Thyroid gland (tissue), 4 donors: ENCODE results near the gene SMYD1. TPM values are rescaled to one million over a fixed set of nuclear protein-coding genes. Genes with fewer than 3 reads are reported as not detected.

Source experiments
- DNase-seq, 2 donors: peaks; one replicate each; pipeline ENCODE4 v3.0.0-alpha.2; 2019
- H3K27ac ChIP-seq, 3 donors: fragments of 200-600 bp; sonication (generic); 1 replicate in 2 of 3; 2 replicates in 1 of 3; pipeline ENCODE4 v1.5.1; 2016 to 2019; ENCODE audit warnings: mild to moderate bottlenecking in 1 of 3, moderate library complexity in 1 of 3
- H3K27me3 ChIP-seq: fragments of 200-600 bp; sonication (generic); one replicate; pipeline ENCODE4 v1.5.1; 2019
- H3K36me3 ChIP-seq, 2 donors: fragments of 200-600 bp; sonication (generic); one replicate each; pipeline ENCODE4 v1.5.1; 2016 to 2019
- H3K4me1 ChIP-seq, 2 donors: fragments of 200-600 bp; sonication (generic); one replicate each; pipeline ENCODE4 v1.5.1; 2017 to 2019
- H3K4me3 ChIP-seq, 3 donors: fragments of 200-600 bp; sonication (generic); replicated peaks in 1 of 3; 1 replicate in 2 of 3; 2 replicates in 1 of 3; pipeline ENCODE4 v1.5.1; 2016; ENCODE audit warnings: mild to moderate bottlenecking in 1 of 3
- H3K9me3 ChIP-seq: fragments of 200-600 bp; sonication (generic); one replicate; pipeline ENCODE4 v1.5.1; 2017
- CTCF ChIP-seq, 6 experiments: fragments of 200-600 bp in 3 of 6; fragments of 450-650 bp in 3 of 6; sonication (generic) in 3 of 6; IDR thresholded peaks; one replicate each; pipeline ENCODE4 v1.5.1; 2016 to 2019; ENCODE audit warnings: antibody characterized with exemption in 6 of 6, mild to moderate bottlenecking in 2 of 6, inconsistent platforms in 1 of 6, moderate library complexity in 1 of 6
- POLR2A ChIP-seq, 2 donors: fragments of 450-650 bp; IDR thresholded peaks; one replicate each; pipeline ENCODE4 v1.6.1; 2017; ENCODE audit warnings: antibody characterized with exemption in 2 of 2, mild to moderate bottlenecking in 2 of 2, moderate library complexity in 1 of 2
- WGBS, 2 donors: methylation state at CpG; one replicate each; pipeline ENCODE4 v1.1.5; 2017; 5-methylcytosine and 5-hydroxymethylcytosine counted together
- intact Hi-C: fragments of 100-400 bp; cut with DNase I; formaldehyde crosslinking; loops from one replicate; pipeline ENCODE4 v1.15.1; 2023
- total RNA-seq, 4 donors: library from RNA; depleted of rRNA; stranded (reverse); fragments of >200 nt; gene quantifications; one replicate each; pipeline ENCODE4 v1.2.3, GENCODE V29; 2016

Gene SMYD1
- total RNA-seq, 4 donors from 2014 or later = not detected

GRCh38 chr2:88128654-88129312, 61.2 kb downstream of the SMYD1 start:
- no peaks in the 10 kb centered on the region for H3K36me3 ChIP-seq
- DNase-seq = no peak
- intact Hi-C loops = no loop called here
- 89 to 97% methylated on average over 7 of the region's 7 CpGs for WGBS, 2 donors
- H3K4me1 ChIP-seq = no peaks in the 10 kb centered on the region
- H3K27me3 ChIP-seq = no peaks in the 10 kb centered on the region
- no peaks in the 10 kb centered on the region for H3K9me3 ChIP-seq
- H3K27ac ChIP-seq = no peak overlapping the region
- TF ChIP-seq CTCF (IDR thresholded peaks at IDR 0.05) = no peak
- TF ChIP-seq POLR2A (IDR thresholded peaks at IDR 0.05) = no peak
- H3K4me3 ChIP-seq = no peak overlapping the region

- Histone ChIP-seq H3K27me3 (no peaks in the 10 kb centered on the region), H3K4me1 (no peaks in the 10 kb centered on the region), H3K9me3 (no peaks in the 10 kb centered on the region), H3K36me3 (no peaks in the 10 kb centered on the region), H3K4me3 (no peak overlapping the region), H3K27ac (no peak overlapping the region)
- DNase-seq = no peak
- WGBS, 2 donors = 87 to 89% methylated on average over 6 to 7 of the region's 7 CpGs
- TF ChIP-seq POLR2A (IDR thresholded peaks at IDR 0.05) (no peak), CTCF (IDR thresholded peaks at IDR 0.05) (no peak)
- intact Hi-C loops = no loop called here
These were observed 61.8 kb downstream of the SMYD1 start for GRCh38 chr2:88129313-88129959.

GRCh38 chr2:88131201-88131998, 63.8 kb downstream of the SMYD1 start:
- 78 to 87% methylated on average over 7 to 9 of the region's 9 CpGs for WGBS, 2 donors
- Histone ChIP-seq H3K4me3 (no peak overlapping the region), H3K27me3 (no peaks in the 10 kb centered on the region), H3K36me3 (no peaks in the 10 kb centered on the region), H3K4me1 (no peaks in the 10 kb centered on the region), H3K9me3 (no peaks in the 10 kb centered on the region), H3K27ac (no peak overlapping the region)
- TF ChIP-seq CTCF (IDR thresholded peaks at IDR 0.05) = no peak
- no peak for TF ChIP-seq POLR2A (IDR thresholded peaks at IDR 0.05)
- intact Hi-C loops = no loop called here
- no peak for DNase-seq

GRCh38 chr2:88131999-88132368, 64.4 kb downstream of the SMYD1 start:
- H3K27me3 ChIP-seq = no peaks in the 10 kb centered on the region
- TF ChIP-seq POLR2A (IDR thresholded peaks at IDR 0.05) (no peak), CTCF (IDR thresholded peaks at IDR 0.05) (no peak)
- H3K36me3 ChIP-seq = no peaks in the 10 kb centered on the region
- no peak for DNase-seq
- intact Hi-C loops = no loop called here
- 92 to 95% methylated on average over 3 of the region's 3 CpGs for WGBS, 2 donors
- H3K9me3 ChIP-seq = no peaks in the 10 kb centered on the region
- no peak overlapping the region for H3K4me3 ChIP-seq
- no peak overlapping the region for H3K27ac ChIP-seq
- no peaks in the 10 kb centered on the region for H3K4me1 ChIP-seq

- H3K36me3 ChIP-seq = no peaks in the 10 kb centered on the region
- H3K9me3 ChIP-seq = no peaks in the 10 kb centered on the region
- H3K27me3 ChIP-seq = no peaks in the 10 kb centered on the region
- no peak for TF ChIP-seq POLR2A (IDR thresholded peaks at IDR 0.05)
- TF ChIP-seq CTCF (IDR thresholded peaks at IDR 0.05) = no peak
- DNase-seq = no peak
- H3K4me1 ChIP-seq = no peaks in the 10 kb centered on the region
- H3K27ac ChIP-seq = no peak overlapping the region
- WGBS, 2 donors = 69 to 87% methylated on average over 3 of the region's 3 CpGs
- intact Hi-C loops = no loop called here
- H3K4me3 ChIP-seq = no peak overlapping the region
These were observed 66.2 kb downstream of the SMYD1 start for GRCh38 chr2:88133875-88134274.
